Fibroblast of lung (primary cell): ENCODE results near the gene C1orf141. TPM values are rescaled to one million over a fixed set of nuclear protein-coding genes. Genes with fewer than 3 reads are reported as not detected.

Source experiments
- DNase-seq, 2 donors: peaks; one replicate each; pipeline versions ENCODE4 v3.0.0 to v3.0.0-alpha.2; 2010; ENCODE audit warnings: low read depth in 2 of 2
- H2AFZ ChIP-seq: 2 replicates; pipeline ENCODE4 v1.5.1; 2012; ENCODE audit warnings: low read length, control low read depth, inconsistent platforms
- H3K27ac ChIP-seq: 2 replicates; pipeline ENCODE4 v1.5.1; 2011; ENCODE audit warnings: low read length, control low read depth; ENCODE audit not compliant: insufficient read depth
- H3K27me3 ChIP-seq: 2 replicates; pipeline ENCODE4 v1.5.1; 2011; ENCODE audit warnings: mild to moderate bottlenecking, low read length; ENCODE audit not compliant: control insufficient read depth, insufficient read depth
- H3K36me3 ChIP-seq: 2 replicates; pipeline ENCODE4 v1.5.1; 2011; ENCODE audit warnings: low read length; ENCODE audit not compliant: control insufficient read depth, insufficient read depth
- H3K4me1 ChIP-seq: 2 replicates; pipeline ENCODE4 v1.5.1; 2011; ENCODE audit warnings: low read length; ENCODE audit not compliant: control insufficient read depth, insufficient read depth; ENCODE audit errors: extremely low read depth
- H3K4me2 ChIP-seq: 2 replicates; pipeline ENCODE4 v1.5.1; 2011; ENCODE audit warnings: low read length, control low read depth; ENCODE audit not compliant: insufficient read depth; ENCODE audit errors: extremely low read depth
- H3K4me3 ChIP-seq, 4 experiments: fragments of 200-600 bp in 1 of 4; sonication (generic) in 1 of 4; replicated peaks in 1 of 4; 2 replicates each; pipeline ENCODE4 v1.5.1; 2011 to 2016; ENCODE audit warnings: low read length in 4 of 4, low read depth in 3 of 4, mild to moderate bottlenecking in 3 of 4, control low read depth in 2 of 4, inconsistent platforms in 1 of 4, mixed read lengths in 1 of 4; ENCODE audit not compliant: insufficient read depth in 1 of 4; ENCODE audit errors: control extremely low read depth in 1 of 4
- H3K79me2 ChIP-seq: 2 replicates; pipeline ENCODE4 v1.5.1; 2012; ENCODE audit warnings: mild to moderate bottlenecking, low read length, inconsistent platforms; ENCODE audit not compliant: control insufficient read depth, insufficient read depth
- H3K9ac ChIP-seq: 2 replicates; pipeline ENCODE4 v1.5.1; 2011; ENCODE audit warnings: mild to moderate bottlenecking, low read length, control low read depth; ENCODE audit not compliant: insufficient read depth
- H3K9me3 ChIP-seq: 2 replicates; pipeline ENCODE4 v1.5.1; 2012; ENCODE audit warnings: low read depth, low read length; ENCODE audit not compliant: control insufficient read depth, insufficient read depth
- H4K20me1 ChIP-seq: 2 replicates; pipeline ENCODE4 v1.5.1; 2011; ENCODE audit warnings: low read length; ENCODE audit not compliant: control insufficient read depth, insufficient read depth; ENCODE audit errors: extremely low read depth
- CTCF ChIP-seq, 2 donors: IDR thresholded peaks in 1 of 2; conservative IDR thresholded peaks in 1 of 2; 1 replicate in 1 of 2; 2 replicates in 1 of 2; pipeline ENCODE4 v1.5.1; 2011 to 2012; ENCODE audit warnings: low read length in 2 of 2, control low read depth in 1 of 2, inconsistent platforms in 1 of 2, low read depth in 1 of 2, mild to moderate bottlenecking in 1 of 2
- EZH2 ChIP-seq: IDR thresholded peaks from 2 replicates; pipeline ENCODE4 v1.5.1; 2012; ENCODE audit warnings: low read length, control low read depth, mild to moderate bottlenecking; ENCODE audit errors: missing control alignments
- polyA plus RNA-seq, 2 donors: library from polyadenylated mRNA; depleted of rRNA in 1 of 2; stranded (reverse) in 1 of 2; unstranded in 1 of 2; fragments of >200 nt; gene quantifications; 2 replicates each; pipeline ENCODE4 v1.2.1, GENCODE V29; 2011 to 2012; ENCODE audit warnings: missing spikeins in 1 of 2
- total RNA-seq: library from RNA; depleted of rRNA; stranded (reverse); fragments of >200 nt; gene quantifications from 2 replicates; pipeline ENCODE4 v1.2.1, GENCODE V29; 2014

Gene C1orf141
- total and polyA plus RNA-seq, 2 donors (not counting 1 experiment from before 2014, with no cell fraction given) = not detected

GRCh38 chr1:67173988-67174387 lies 39.2 kb upstream of the C1orf141 start:
- DNase-seq = no peak
- H3K79me2 ChIP-seq = no peaks in the 10 kb centered on the region
- TF ChIP-seq EZH2 (no peak), CTCF (conservative IDR thresholded peaks at IDR 0.05 in 1 of 2, IDR thresholded peaks at IDR 0.05 in 1 of 2; ENCODE audit: low read depth in 1 of 2, low read length in 2 of 2) (no peak)

GRCh38 chr1:67171978-67172377 lies 37.2 kb upstream of the C1orf141 start:
- Histone ChIP-seq H3K27ac (no peak overlapping the region), H3K27me3 (no peaks in the 10 kb centered on the region)
- TF ChIP-seq EZH2 (no peak), CTCF (conservative IDR thresholded peaks at IDR 0.05 in 1 of 2, IDR thresholded peaks at IDR 0.05 in 1 of 2; ENCODE audit: low read depth in 1 of 2, low read length in 2 of 2) (no peak)

More at GRCh38 chr1:67173988-67174387, 39.2 kb upstream of the C1orf141 start:
- H3K4me1 ChIP-seq = no peaks in the 10 kb centered on the region
- no peak overlapping the region for H3K27ac ChIP-seq
- no peaks in the 10 kb centered on the region for H3K9me3 ChIP-seq
- H3K36me3 ChIP-seq = no peaks in the 10 kb centered on the region
- no peaks in the 10 kb centered on the region for H3K27me3 ChIP-seq
- no peak overlapping the region for H3K9ac ChIP-seq
- no peak overlapping the region for H2AFZ ChIP-seq
- no peak overlapping the region for H3K4me3 ChIP-seq
- no peak overlapping the region for H3K4me2 ChIP-seq
- H4K20me1 ChIP-seq = no peaks in the 10 kb centered on the region

GRCh38 chr1:67171574-67171955 lies 36.8 kb upstream of the C1orf141 start:
- no peaks in the 10 kb centered on the region for H3K36me3 ChIP-seq
- H3K9ac ChIP-seq = no peak overlapping the region
- TF ChIP-seq EZH2 = no peak
- no peak for TF ChIP-seq CTCF (conservative IDR thresholded peaks at IDR 0.05 in 1 of 2, IDR thresholded peaks at IDR 0.05 in 1 of 2; ENCODE audit: low read depth in 1 of 2, low read length in 2 of 2)
- no peaks in the 10 kb centered on the region for H3K27me3 ChIP-seq
- no peak overlapping the region for H3K4me2 ChIP-seq
- no peak overlapping the region for H3K27ac ChIP-seq
- no peaks in the 10 kb centered on the region for H3K9me3 ChIP-seq
- no peak overlapping the region for H3K4me3 ChIP-seq
- no peaks in the 10 kb centered on the region for H3K4me1 ChIP-seq
- no peaks in the 10 kb centered on the region for H4K20me1 ChIP-seq
- no peak for DNase-seq
- H2AFZ ChIP-seq = no peak overlapping the region
- H3K79me2 ChIP-seq = no peaks in the 10 kb centered on the region

More at GRCh38 chr1:67171978-67172377, 37.2 kb upstream of the C1orf141 start:
- peak in 1 of 2 donors; percentile 27 for DNase-seq
- no peaks in the 10 kb centered on the region for H3K79me2 ChIP-seq
- no peaks in the 10 kb centered on the region for H3K4me1 ChIP-seq
- no peaks in the 10 kb centered on the region for H3K9me3 ChIP-seq
- H3K9ac ChIP-seq = no peak overlapping the region
- no peak overlapping the region for H3K4me3 ChIP-seq
- no peaks in the 10 kb centered on the region for H3K36me3 ChIP-seq
- H4K20me1 ChIP-seq = no peaks in the 10 kb centered on the region
- H2AFZ ChIP-seq = no peak overlapping the region
- no peak overlapping the region for H3K4me2 ChIP-seq
